NCI-H1694 treated with DMSO at 0.1 percent for 48 hours (cell line): ENCODE results near the gene PARP9.
A peak's percentile ranks its signal among the peaks of the same experiment; 100 is the strongest.
"Not testable (repeated sequence)": the region's sequence is repeated elsewhere in the genome, so short reads cannot be mapped to it uniquely, and the experiment has no call there.

Experiments used
- DNase-seq: peaks from one replicate; lab custom pipeline; 2025; lab: John Stamatoyannopoulos, UW

The PARP9 gene

DNA sequence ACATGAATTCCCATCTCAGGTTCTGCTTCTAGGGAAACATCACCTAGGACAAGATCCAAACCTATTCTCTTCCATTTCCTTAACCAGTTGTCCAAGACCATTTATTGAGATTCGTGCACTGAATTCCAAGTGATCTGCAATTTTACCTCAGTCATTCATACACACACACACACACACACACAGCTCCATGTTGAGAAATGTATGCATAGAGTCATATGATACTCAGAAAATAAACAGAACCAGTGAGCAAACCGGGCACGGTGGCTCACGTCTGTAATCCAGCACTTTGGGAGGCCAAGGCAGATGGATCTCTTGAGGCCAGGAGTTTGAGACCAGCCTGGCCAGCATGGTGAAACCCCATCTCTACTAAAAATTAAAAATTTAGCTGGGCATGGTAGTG lies 43.2 kb downstream of the PARP9 start:
- DNase-seq = no peak

DNA sequence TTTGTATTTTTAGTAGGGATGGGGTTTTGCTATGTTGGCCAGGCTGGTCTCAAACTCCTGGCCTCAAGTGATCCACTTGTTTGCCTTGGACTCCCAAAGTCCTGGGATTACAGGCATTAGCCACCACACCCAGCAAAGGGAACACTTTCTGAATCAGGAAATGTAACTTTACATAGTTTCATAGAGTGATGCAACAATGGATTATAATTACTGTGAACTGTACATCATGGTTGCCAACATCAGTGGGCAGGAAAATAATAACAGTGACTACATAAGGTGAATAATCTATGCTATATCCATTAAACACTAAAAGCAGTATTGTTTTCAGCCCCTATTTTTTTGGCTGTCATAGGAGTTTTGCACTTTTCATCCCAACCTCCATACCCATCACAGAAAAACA lies 44.4 kb downstream of the PARP9 start:
- no peak for DNase-seq

DNA sequence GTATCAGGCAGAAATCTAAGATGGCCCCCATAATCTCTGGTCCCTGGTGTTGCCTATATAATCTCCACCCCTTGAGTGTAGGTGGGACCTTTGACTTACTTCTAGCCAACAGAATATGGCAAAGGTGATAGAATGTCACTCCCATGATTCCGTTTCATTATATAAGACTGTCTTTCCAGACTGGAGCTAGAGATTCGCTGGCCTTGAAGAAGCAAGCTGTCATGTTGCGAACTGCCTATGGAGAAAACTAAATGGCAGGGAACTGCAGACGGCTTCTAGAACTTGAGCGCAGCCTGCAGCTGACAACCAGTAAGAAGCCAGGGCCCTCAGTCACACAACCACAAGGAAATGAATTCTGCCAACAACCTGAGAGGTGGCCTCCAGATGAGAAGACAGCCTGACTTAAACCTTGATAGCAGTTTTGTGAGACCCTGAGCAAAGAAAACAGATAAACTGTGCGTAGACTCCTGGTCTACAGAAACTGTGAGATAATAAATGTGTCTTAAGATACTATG lies 47.2 kb downstream of the PARP9 start:
- DNase-seq = no peak

DNA sequence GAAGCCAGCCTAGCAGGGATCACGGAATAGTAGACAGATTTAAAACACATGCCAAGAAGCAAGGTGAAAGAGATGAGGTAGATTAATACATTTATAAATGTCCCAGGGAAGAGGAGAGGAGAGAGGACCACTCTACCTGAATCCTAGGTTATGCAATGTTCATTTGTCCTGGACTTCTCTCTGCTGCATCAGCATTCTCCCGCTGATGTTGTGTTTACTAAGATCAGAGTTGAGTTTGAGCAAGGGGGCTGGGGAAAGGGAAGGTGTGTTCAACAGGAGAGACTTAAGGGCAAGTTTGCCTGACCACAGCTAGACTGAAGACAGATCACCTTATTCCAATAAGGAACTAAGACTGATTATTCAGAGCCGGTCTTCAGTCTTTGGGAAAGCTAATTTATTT lies 48.2 kb downstream of the PARP9 start:
- DNase-seq = no peak

DNA sequence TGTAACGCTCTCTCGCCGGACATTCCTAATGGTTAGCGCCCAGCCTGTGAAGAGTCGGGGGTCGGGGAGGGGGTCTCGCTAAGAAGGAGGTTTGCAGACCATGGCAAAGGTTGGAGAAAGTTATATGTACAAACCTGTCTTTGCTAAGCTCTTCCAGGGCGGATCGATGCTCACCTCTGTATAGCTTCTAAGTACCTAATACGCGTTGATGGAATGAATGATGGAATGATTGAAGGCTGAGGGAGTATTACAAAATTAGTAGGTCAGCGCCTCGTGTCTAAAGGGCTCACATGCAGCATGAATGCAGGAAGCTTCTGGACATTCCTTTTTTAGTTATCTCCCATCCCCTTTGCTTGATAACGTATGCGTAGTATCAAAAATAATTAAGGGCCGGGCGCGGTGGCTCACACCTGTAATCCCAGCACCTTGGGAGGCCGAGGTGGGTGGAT lies 49.1 kb downstream of the PARP9 start:
- no peak for DNase-seq

DNA sequence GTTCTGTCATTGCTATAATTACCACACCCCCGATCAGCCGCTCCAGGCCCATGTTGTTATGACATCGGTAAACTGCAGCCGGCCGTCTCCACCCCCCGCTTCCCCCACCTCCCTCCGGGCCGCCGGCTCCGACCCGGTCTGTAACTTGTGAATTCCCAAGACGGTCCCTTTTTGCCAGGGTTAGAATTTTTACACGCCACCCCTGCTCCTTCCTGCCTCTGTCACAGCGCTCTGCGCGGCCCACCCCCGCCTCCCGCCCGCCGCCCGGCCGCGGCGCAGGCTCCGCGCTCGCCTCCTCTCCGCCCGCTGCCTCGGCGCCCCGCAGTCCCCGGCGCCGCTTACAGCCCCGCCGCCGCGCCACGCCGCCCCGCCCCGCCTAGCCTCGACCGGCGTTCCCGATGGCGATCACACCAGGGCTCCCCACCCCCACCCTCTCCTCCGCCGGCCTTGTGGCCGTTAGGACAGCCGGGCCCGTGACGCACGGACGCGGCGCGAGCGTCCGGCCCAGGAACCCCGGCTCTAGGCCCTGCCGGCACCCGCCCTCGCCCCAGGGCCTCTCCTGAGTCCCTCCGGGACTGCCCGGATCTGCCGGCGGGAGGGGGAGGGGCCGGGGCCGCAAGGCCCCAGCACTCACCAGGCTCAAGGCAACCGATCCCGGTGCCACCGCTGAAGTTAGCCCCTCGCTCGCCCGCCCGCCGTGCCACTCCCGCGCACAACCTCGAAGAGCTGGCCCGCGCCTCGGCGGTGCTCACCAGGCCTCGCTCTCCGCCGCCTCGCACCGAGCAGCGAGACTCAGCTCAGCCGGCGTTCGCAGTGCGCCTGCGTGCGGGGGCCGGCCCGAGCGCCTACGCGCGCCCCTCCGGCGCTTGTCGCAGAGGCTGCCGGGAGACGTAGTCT lies 49.7 kb downstream of the PARP9 start, which contains the start of gene KPNA1:
Gene KPNA1, minus strand, starts transcription at position 817 of the 897 bp plus-strand sequence. CDS start 18,374 bp downstream, outside the sequence.
- DNase-seq = peak; percentile 73

DNA sequence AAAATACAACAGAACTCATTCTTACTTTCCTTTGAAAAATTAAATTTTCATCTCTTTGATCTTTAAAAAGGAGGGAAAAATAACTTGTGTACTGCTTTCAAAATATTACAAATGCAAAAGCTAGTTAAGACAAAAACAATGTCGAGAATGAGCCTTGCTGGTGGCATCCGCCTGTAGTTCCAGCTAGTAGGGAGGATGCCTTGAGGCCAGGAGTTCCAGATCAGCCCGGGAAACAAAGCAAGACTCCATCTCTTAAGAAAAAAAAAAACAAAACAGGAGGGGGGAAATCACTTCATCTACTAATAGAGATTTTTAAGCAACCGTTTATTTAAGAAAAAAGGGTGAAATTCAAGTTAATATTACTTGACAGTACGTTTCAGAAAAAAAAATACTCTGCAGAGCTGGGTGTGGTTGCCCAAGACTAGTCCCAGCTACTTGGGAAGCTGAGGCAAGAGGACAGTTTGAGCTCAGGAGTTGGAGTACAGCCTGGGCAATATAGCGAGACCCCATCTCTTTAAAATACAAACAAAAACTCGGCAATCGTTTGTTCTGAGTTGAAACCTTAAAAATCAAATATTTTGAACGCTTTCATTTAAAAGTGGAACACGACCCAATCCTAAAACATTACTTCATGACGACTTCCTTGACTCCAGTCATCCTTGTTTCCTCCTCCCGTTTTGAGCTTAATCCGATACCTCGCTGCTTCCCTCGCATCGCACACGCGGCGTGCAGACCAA lies 50.5 kb downstream of the PARP9 start:
- no peak for DNase-seq

DNA sequence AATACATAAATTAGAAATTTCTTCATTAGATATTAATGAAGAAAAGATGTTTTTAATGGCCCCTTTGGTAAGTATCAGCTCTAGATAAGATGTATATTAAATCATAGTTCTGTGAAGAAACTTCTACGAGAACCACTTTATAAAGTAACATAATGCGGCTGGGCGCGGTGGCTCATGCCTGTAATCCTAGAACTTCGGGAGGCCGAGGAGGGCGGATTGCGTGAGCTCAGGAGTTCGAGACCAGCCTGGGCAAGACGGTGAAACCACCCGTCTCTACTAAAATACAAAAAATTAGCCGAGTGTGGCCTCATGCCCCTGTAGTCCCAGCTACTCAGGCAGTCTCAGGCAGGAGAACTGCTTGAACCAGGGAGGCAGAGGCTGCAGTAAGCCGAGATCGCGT lies 51.8 kb downstream of the PARP9 start:
- no peak for DNase-seq

DNA sequence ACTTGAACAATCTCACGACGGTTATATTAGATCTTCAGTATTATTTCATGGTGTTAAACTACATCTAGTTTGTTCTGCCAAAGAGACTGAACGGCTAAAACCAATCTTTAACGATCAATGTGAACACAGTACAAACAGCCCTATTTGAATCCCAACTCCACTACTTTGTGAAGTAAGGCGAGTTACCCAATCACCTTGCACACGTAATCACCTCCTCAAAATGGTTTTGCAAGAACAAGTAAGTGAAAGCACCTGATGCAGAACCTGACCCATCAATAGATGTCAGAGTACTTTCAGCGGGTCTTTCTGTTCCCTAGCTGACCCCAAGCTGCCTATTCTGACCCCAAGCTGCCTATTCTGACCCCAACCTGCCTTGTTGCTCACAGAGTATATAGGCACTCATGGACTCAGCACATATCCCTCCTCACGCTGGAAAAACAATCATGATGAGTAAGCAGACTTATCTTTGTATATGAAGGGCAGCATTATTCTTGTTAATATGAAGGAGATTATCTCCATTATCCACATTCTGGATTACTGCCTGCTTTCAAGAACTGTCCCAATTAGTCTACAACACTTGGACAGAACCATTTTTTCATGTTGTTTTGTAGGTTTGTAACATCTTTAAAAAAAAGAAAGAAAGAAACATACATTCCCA lies 53.1 kb downstream of the PARP9 start:
- no peak for DNase-seq

DNA sequence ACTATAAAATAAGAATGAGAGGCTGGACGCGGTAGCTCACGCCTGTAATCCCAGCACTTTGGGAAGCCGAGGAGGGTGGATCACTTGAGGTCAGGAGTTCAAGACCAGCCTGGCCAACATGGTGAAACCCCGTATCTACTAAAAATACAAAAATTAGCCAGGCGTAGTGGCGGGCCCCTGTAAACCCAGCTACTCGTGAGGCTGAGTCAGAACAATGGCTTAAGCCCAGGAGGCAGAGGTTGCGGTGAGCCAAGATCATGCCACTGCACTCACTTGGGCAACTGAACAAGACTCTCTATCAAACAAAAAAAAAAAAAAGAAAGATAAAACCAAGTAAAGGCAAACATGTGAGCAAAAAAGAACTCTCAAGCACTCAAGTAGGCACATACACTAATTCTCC lies 55.2 kb downstream of the PARP9 start:
- DNase-seq = not testable (repeated sequence)

DNA sequence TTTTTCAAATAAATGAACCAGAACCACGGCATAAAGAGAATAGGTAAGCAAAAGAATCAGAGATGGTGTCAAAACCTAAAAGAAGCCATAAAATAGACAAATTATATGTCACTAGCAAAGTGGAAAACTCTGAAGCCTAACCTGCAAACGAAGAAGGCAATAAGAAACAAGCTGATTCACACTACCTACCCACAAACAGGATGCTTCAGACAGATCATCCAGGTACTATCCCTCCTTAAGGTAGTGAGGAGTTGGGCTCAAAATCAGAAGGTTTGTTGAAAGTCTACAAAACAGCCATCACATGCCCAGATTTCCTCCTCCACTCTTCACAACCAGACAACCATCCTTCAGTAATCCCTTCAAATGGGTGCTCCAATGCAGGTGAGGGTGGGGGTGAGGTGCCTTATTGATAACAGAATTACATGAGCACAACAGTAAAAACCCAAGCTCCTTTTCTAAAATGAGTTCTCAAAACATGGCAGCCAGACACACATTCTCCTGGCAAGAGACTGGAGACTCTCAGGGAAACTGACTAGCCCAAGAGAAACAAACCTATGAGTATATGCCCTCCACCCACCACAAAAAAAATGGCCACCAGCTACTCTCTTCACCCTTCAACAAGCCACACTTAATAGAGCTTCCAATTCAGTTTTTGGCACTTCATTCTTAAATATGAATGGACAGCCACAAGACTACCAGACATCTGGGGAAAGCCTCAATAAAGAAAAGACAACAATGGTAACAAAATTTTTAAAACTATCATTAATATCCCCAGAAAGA lies 55.8 kb downstream of the PARP9 start:
- no peak for DNase-seq

DNA sequence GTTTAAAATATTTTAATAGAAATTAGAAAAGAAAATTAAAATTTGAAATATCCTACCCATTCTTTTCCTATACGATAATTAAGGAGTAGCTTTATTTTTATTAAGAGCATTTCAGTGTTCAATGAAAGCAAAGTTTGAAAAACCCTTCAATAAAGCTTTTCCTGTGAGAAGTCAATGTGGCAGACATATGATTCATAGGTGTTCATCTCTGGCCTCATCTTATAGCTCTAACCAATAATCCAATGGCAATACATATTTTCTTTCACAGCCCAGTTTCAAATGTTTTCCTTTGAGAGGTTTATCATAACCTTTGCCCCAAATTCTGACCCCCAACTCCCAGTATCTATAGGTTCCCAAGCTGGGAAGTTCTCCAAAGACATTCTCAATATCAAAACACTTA lies 57.6 kb downstream of the PARP9 start:
- no peak for DNase-seq

DNA sequence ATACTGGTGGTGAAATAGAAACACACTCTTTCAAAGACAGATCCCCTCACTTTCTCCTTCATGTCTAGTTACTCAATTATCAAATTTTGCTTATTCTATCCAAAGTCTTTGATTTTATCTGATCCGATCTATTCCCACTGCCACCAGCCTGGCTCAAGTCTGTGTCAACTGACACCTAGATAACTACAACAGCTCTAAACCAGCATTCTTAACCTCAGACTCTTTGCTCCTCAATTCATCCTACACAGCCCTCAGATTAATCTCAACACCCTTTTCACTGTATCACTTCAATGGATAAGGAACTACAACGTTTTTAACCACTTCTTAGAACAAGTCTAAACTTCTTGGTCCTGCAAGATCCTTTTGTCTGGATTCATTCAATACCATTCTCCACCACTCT lies 58.4 kb downstream of the PARP9 start:
- no peak for DNase-seq

DNA sequence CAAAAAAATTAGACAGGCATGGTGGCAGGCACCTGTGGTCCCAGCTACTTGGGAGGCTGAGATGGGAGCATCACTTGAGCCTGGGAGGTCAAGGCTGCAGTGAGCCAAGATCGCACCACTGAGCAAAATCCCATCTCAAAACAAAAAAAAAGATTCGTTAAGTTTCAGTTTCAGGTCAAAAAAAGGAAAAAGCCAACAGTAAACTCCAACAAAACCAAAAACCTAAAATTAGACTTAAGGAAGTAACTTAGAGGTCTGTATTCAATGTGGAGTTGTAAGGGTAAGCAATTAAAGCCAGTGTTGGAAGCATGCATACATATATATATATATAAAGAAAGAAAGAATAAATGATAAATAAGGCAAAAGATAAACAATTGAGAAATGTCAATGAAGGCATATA lies 61.2 kb downstream of the PARP9 start:
- DNase-seq = no peak

DNA sequence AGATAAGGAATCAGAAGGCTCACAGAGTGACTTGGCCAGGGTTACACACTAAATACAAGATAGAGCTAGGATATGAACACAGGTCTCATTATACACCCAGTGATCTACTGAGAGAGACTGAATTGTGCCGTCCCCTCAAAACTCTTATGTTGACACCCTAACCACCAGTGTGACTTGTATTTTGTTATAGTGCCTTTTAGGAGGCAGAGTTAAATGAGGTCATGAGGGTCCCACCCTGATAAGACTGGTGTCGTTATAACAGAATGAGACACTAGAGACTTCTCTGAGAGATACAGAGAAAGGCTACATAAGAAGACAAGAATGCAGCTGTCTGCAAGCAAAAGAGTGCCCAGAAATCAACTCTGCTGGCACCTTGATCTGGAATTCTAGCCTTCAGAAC lies 62.0 kb downstream of the PARP9 start:
- no peak for DNase-seq

DNA sequence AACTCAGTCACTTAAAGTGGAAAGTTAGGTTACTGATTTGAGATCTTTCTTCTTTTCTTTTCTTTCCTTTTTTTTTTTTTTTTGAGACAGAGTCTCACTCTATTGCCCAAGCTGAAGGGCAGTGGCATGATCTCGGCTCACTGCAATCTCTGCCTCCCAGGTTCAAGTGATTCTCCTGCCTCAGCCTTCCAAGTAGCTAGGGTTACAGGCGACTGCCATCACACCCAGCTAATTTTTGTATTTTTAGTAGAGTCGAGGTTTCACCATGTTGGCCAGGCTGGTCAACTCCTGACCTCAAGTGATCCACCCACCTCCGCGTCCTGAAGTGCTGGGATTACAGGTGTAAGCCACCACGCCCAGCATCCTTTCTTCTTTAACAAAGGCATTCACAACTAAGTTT lies 63.1 kb downstream of the PARP9 start:
- DNase-seq = not testable (repeated sequence)

DNA sequence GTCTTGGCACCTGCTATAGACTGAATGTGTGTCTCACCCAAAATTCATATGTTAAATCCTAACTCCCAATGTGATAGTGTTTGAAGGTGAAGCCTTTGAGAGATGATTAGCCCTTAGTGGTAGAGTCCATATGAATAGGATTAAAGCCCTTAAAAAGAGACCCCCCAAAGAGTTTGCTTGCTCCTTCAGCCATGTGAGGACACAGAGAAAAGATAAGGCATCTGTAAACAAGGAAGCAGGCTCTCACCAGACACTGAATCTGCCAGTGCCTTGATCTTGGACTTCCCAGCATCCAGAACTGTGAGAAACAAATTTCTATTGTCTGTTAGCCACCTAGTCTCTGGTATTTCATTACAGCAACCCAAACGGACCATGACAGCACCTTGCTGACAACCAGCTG lies 65.9 kb downstream of the PARP9 start:
- no peak for DNase-seq

DNA sequence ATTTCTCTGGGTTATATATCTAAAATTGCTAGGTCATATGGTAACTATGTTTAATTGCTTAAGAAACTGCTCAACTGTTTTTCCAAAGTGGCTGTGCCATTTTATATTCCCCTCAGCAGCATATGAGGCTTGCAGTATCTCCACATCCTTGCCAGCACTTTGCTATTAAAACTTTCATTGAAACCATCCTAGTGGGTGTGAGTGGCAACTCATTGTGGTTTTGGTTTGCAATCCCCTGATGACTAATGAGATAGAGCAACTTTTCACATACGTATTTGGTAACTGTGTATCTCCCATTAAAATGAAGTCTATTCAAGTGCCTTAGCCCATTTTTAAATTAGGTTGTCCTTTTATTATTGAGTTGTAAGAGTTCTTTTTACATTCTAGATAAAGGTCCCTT lies 66.7 kb downstream of the PARP9 start:
- no peak for DNase-seq

DNA sequence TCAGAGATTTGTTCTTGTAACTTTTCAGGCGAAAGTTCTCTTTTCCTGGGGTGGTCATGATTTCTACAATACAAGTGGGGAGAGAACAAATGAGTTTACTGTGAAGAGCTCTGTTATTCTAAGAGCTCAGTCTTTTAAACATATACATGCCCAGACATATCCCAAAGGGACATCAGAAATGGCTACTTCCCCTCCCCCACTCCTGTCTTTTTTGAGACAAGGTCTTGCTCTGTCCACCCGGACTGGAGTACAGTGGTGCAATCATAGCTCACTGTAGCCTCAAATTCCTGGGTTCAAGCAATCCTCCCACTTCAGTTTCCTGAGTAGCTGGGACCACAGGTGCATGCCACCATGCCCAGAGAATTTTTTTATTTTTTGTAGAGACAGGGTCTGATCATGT lies 67.6 kb downstream of the PARP9 start:
- no peak for DNase-seq

DNA sequence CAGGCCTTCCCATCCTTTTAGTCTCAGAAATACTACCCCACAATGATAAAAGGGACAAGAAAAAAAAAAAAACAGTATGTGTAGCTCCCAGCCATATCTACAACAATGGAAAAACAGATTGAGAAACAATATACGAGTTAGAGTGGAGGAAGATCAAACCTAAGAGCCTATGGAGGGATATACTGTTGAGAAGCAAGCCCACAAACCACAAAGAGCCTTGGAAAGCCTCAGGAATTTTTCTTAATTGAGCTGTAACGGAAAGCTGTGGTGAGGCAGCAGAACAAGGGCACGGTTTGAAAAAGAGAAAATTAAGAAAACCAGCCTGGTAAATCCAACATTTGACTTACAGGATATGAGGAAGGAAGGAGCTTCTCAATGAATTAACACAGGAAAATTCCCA lies 70.8 kb downstream of the PARP9 start:
- DNase-seq = no peak

DNA sequence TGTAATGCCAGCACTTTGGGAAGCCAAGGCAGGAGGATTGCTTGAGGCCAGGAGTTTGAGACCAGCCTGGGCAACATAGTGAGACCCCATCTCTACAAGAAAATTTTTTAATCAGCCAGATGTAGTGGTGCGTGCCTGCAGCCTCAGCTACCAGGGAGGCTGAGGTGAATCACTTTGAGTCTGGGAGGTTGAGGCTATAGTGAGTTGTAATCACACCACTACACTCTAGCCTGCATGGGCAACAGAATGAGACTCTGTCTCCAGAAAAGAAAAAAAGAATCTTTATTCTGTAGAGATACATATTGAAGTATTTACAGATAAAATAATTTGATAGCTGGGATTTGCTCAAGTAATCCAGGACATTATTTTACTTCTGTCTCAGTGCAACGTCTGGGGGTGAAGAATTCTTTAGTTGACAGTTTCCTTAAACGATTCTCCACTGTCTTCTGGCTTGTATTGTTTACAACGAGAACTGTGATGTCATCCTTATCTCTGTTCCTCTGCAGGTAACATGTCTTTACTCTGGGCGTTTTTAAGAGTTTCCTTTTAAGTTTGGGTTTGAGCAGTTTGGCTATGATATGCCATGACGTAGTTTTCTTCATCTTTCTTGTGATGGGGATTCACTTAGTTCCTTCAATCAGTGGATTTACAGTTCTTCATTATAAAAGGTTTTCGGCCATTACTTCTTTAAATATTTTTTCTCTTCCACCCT lies 75.7 kb downstream of the PARP9 start:
- DNase-seq = no peak
